ENCODE measurements around the gene SLC35F4.
A peak's percentile ranks its signal among the peaks of the same experiment; 100 is the strongest.

SLC35F4 gene

GRCh38 chr14:57560681-57561080 lies 305.2 kb downstream of the SLC35F4 start:
- no peak for TF ChIP-seq CTCF (IDR thresholded peaks at IDR 0.05; ENCODE audit: borderline replicate concordance, insufficient read depth, low read depth, low read length)
- no peak overlapping the region for H3K4me3 ChIP-seq (ENCODE audit: low read depth, low read length)

- H3K4me3 ChIP-seq (ENCODE audit: low read depth, low read length), result no peak overlapping the region
- TF ChIP-seq CTCF (IDR thresholded peaks at IDR 0.05; ENCODE audit: borderline replicate concordance, insufficient read depth, low read depth, low read length), result no peak
These were observed 306.3 kb downstream of the SLC35F4 start for GRCh38 chr14:57559576-57559975.

- TF ChIP-seq CTCF (IDR thresholded peaks at IDR 0.05; ENCODE audit: borderline replicate concordance, insufficient read depth, low read depth, low read length), result no peak
- H3K4me3 ChIP-seq (ENCODE audit: low read depth, low read length), result no peak overlapping the region
These were observed 316.0 kb downstream of the SLC35F4 start for GRCh38 chr14:57549765-57550420.

- no peak for TF ChIP-seq CTCF (IDR thresholded peaks at IDR 0.05; ENCODE audit: borderline replicate concordance, insufficient read depth, low read depth, low read length)
- H3K4me3 ChIP-seq (ENCODE audit: low read depth, low read length), result no peak overlapping the region
These were observed 316.8 kb downstream of the SLC35F4 start for GRCh38 chr14:57549016-57549564.

GRCh38 chr14:57547131-57547530 lies 318.8 kb downstream of the SLC35F4 start:
- H3K4me3 ChIP-seq (ENCODE audit: low read depth, low read length), result no peak overlapping the region
- no peak for TF ChIP-seq CTCF (IDR thresholded peaks at IDR 0.05; ENCODE audit: borderline replicate concordance, insufficient read depth, low read depth, low read length)

GRCh38 chr14:57533214-57533613 lies 332.7 kb downstream of the SLC35F4 start:
- H3K4me3 ChIP-seq (ENCODE audit: low read depth, low read length), result no peak overlapping the region
- peak; percentile 54; the same call in 1 of the 2 replicates for TF ChIP-seq CTCF (IDR thresholded peaks at IDR 0.05; ENCODE audit: borderline replicate concordance, insufficient read depth, low read depth, low read length)

GRCh38 chr14:57530571-57530970 lies 335.3 kb downstream of the SLC35F4 start:
- H3K4me3 ChIP-seq (ENCODE audit: low read depth, low read length), result no peak overlapping the region
- no peak for TF ChIP-seq CTCF (IDR thresholded peaks at IDR 0.05; ENCODE audit: borderline replicate concordance, insufficient read depth, low read depth, low read length)

All from GM12875 (cell line).